Keratinocyte (primary cell): Measurements from ENCODE around the gene SLC25A15. TPM values are rescaled to one million over a fixed set of nuclear protein-coding genes. Genes with fewer than 3 reads are reported as not detected.

Experiments
- DNase-seq: peaks from one replicate; pipeline ENCODE4 v3.0.0-alpha.2; 2011; ENCODE audit warnings: low read depth, missing footprints, low spot score
- FAIRE-seq: peaks from 2 replicates; lab custom pipeline; 2011; peaks lifted over from hg19 to GRCh38; lab: Jason Lieb, UNC
- H2AFZ ChIP-seq: 2 replicates; pipeline ENCODE4 v1.6.0; 2012; ENCODE audit warnings: low read length, control low read depth, inconsistent platforms; ENCODE audit not compliant: control insufficient read depth
- H3K27ac ChIP-seq: 2 replicates; pipeline ENCODE4 v1.5.1; 2011; ENCODE audit warnings: low read length; ENCODE audit not compliant: control insufficient read depth, insufficient read depth
- H3K27me3 ChIP-seq: 3 replicates; pipeline ENCODE4 v1.6.0; 2011; ENCODE audit warnings: low read length; ENCODE audit not compliant: control insufficient read depth, insufficient read depth; ENCODE audit errors: extremely low read depth
- H3K36me3 ChIP-seq, 2 experiments: 2 replicates in 1 of 2; 3 replicates in 1 of 2; pipeline ENCODE4 v1.5.1; 2011; ENCODE audit warnings: low read length in 2 of 2, mild to moderate bottlenecking in 1 of 2; ENCODE audit not compliant: control insufficient read depth in 2 of 2, insufficient read depth in 2 of 2; ENCODE audit errors: extremely low read depth in 1 of 2
- H3K4me1 ChIP-seq: 3 replicates; pipeline ENCODE4 v1.5.1; 2011; ENCODE audit warnings: low read length; ENCODE audit not compliant: control insufficient read depth, insufficient read depth; ENCODE audit errors: extremely low read depth
- H3K4me2 ChIP-seq: 3 replicates; pipeline ENCODE4 v1.6.0; 2011; ENCODE audit warnings: low read depth, low read length; ENCODE audit not compliant: control insufficient read depth, insufficient read depth; ENCODE audit errors: extremely low read depth
- H3K4me3 ChIP-seq, 3 experiments: fragments of 200-600 bp in 1 of 3; sonication (generic) in 1 of 3; 2 replicates in 2 of 3; 3 replicates in 1 of 3; pipeline ENCODE4 v1.5.1; 2011 to 2016; ENCODE audit warnings: low read length in 3 of 3, mild to moderate bottlenecking in 3 of 3, control low read depth in 2 of 3, inconsistent platforms in 1 of 3, low read depth in 1 of 3, mixed read lengths in 1 of 3, mixed run types in 1 of 3, moderate library complexity in 1 of 3; ENCODE audit not compliant: control insufficient read depth in 2 of 3, insufficient read depth in 2 of 3; ENCODE audit errors: extremely low read depth in 1 of 3
- H3K79me2 ChIP-seq: 2 replicates; pipeline ENCODE4 v1.6.0; 2012; ENCODE audit warnings: low read length; ENCODE audit not compliant: control insufficient read depth, insufficient read depth
- H3K9ac ChIP-seq: 3 replicates; pipeline ENCODE4 v1.6.0; 2011; ENCODE audit warnings: low read length; ENCODE audit not compliant: control insufficient read depth, insufficient read depth; ENCODE audit errors: extremely low read depth
- H3K9me1 ChIP-seq: 3 replicates; pipeline ENCODE4 v1.6.0; 2011; ENCODE audit warnings: low read length; ENCODE audit not compliant: control insufficient read depth, insufficient read depth; ENCODE audit errors: extremely low read depth
- H3K9me3 ChIP-seq: 2 replicates; pipeline ENCODE4 v1.5.1; 2012; ENCODE audit warnings: low read depth, low read length; ENCODE audit not compliant: control insufficient read depth
- H4K20me1 ChIP-seq: 3 replicates; pipeline ENCODE4 v1.6.0; 2011; ENCODE audit warnings: low read length; ENCODE audit not compliant: control insufficient read depth, insufficient read depth; ENCODE audit errors: extremely low read depth
- EZH2 ChIP-seq: IDR thresholded peaks from one replicate; pipeline ENCODE4 v1.6.1; 2012; ENCODE audit warnings: inconsistent platforms, mild to moderate bottlenecking, low read length, moderate library complexity
- dilution Hi-C: fragments of 300-500 bp; cut with MboI; formaldehyde crosslinking; loops from one replicate; pipeline ENCODE4 v1.7.0; 2020; ENCODE audit warnings: low sequenced_read_pairs; ENCODE audit not compliant: extremely low pct_ligation_motif_present
- polyA plus RNA-seq, 5 experiments: library from polyadenylated mRNA; depleted of rRNA in 3 of 5; stranded (reverse) in 3 of 5; stranded (forward) in 1 of 5; unstranded in 1 of 5; fragments of >200 nt; gene quantifications; 1 replicate in 1 of 5; 2 replicates in 3 of 5; 3 replicates in 1 of 5; pipeline versions ENCODE4 v1.2.1 to v1.2.3, GENCODE V29; 2011 to 2012; ENCODE audit warnings: missing spikeins in 2 of 5, low read depth in 1 of 5, low replicate concordance in 1 of 5
- TF ChIP-seq, protein P1 (sequence below), 3 experiments: IDR thresholded peaks in 1 of 3; conservative IDR thresholded peaks in 1 of 3; optimal IDR thresholded peaks in 1 of 3; 2 replicates in 2 of 3; 3 replicates in 1 of 3; pipeline versions ENCODE3 to v1.5.1; 2011; ENCODE audit warnings: low read length in 3 of 3, mild to moderate bottlenecking in 3 of 3, moderate library complexity in 2 of 3, control low read depth in 1 of 3, inconsistent platforms in 1 of 3; ENCODE audit not compliant: insufficient read depth in 2 of 3; ENCODE audit errors: extremely low read depth in 1 of 3

Gene SLC25A15
- polyA plus RNA-seq, 1 donor (not counting 4 experiments of a cell fraction or from before 2014, with no cell fraction given), result 13.1 TPM

DNA sequence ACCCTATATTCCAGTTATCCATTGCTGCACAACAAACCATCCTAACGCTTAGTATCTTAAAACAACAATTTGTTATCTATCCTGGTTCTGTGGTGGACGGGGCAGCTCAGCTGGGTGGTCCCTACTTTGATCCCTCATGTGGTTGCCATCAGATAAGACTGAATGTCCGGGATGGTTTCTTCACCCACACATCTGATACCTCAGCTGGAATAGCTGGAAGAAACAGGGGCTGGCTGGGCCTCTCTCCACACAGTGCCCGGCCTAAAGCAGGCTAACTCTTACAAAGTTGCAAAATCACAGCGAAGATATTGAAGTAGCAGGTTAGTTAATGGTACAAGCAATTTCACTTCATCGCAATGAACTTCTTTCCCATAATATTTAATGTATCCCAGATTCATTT, 14.7 kb upstream of the SLC25A15 start:
- no peak overlapping the region for H3K27ac ChIP-seq
- TF ChIP-seq, protein P1, sequence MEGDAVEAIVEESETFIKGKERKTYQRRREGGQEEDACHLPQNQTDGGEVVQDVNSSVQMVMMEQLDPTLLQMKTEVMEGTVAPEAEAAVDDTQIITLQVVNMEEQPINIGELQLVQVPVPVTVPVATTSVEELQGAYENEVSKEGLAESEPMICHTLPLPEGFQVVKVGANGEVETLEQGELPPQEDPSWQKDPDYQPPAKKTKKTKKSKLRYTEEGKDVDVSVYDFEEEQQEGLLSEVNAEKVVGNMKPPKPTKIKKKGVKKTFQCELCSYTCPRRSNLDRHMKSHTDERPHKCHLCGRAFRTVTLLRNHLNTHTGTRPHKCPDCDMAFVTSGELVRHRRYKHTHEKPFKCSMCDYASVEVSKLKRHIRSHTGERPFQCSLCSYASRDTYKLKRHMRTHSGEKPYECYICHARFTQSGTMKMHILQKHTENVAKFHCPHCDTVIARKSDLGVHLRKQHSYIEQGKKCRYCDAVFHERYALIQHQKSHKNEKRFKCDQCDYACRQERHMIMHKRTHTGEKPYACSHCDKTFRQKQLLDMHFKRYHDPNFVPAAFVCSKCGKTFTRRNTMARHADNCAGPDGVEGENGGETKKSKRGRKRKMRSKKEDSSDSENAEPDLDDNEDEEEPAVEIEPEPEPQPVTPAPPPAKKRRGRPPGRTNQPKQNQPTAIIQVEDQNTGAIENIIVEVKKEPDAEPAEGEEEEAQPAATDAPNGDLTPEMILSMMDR (optimal IDR thresholded peaks at IDR 0.05 in 1 of 3, IDR thresholded peaks at IDR 0.05 in 1 of 3, conservative IDR thresholded peaks at IDR 0.05 in 1 of 3; ENCODE audit: extremely low read depth in 1 of 3, insufficient read depth in 2 of 3, low read length in 3 of 3), result no peak
- TF ChIP-seq EZH2, result no peak
- H3K36me3 ChIP-seq, result no peaks in the 10 kb centered on the region
- peaks cover 19% of the 10 kb centered on the region for H3K4me1 ChIP-seq
- no peak overlapping the region for H3K9ac ChIP-seq
- peaks cover 13% of the 10 kb centered on the region for H3K79me2 ChIP-seq
- H3K9me3 ChIP-seq, result no peaks in the 10 kb centered on the region
- dilution Hi-C loops, result no loop called here
- H3K27me3 ChIP-seq, result no peaks in the 10 kb centered on the region
- no peak overlapping the region for H3K4me3 ChIP-seq
- no peak for DNase-seq
- no peaks in the 10 kb centered on the region for H4K20me1 ChIP-seq
- no peak for FAIRE-seq
- no peaks in the 10 kb centered on the region for H3K9me1 ChIP-seq
- H2AFZ ChIP-seq, result no peak overlapping the region
- H3K4me2 ChIP-seq, result no peak overlapping the region

DNA sequence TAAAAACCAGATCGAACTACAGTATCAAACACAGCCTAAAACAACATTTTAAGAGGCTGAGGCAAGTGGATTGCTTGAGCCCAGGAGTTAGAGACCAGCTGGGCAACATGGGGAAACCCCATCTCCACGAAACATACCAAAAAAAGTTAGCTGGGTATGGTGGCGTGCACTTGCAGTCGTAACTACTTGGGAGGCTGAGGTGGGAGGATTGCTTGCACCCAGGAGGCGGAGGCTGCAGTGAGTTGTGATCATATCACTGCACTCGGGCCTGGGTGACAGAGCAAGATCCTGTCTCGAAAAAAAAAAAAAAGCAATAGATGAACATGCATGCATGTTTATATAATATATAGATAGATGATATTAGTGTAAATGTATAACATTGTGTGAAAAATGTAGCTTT, 13.2 kb upstream of the SLC25A15 start:
- Histone ChIP-seq H3K4me2 (peak overlapping the region; percentile 61), H4K20me1 (no peaks in the 10 kb centered on the region), H3K27ac (no peak overlapping the region), H2AFZ (no peak overlapping the region), H3K27me3 (no peaks in the 10 kb centered on the region), H3K36me3 (no peaks in the 10 kb centered on the region), H3K4me1 (peaks cover 14% of the 10 kb centered on the region), H3K9me1 (no peaks in the 10 kb centered on the region), H3K4me3 (no peak overlapping the region), H3K9ac (no peak overlapping the region), H3K9me3 (no peaks in the 10 kb centered on the region), H3K79me2 (no peaks in the 10 kb centered on the region)
- TF ChIP-seq, protein P1 (optimal IDR thresholded peaks at IDR 0.05 in 1 of 3, IDR thresholded peaks at IDR 0.05 in 1 of 3, conservative IDR thresholded peaks at IDR 0.05 in 1 of 3; ENCODE audit: extremely low read depth in 1 of 3, insufficient read depth in 2 of 3, low read length in 3 of 3), result no peak
- no peak for TF ChIP-seq EZH2
- DNase-seq (no peak), FAIRE-seq (no peak)
- dilution Hi-C loops, result no loop called here
